Tibial nerve (tissue), 4 donors: Measurements from ENCODE around the gene GDPD5.

Experiments used
- CTCF ChIP-seq, 5 experiments: fragments of 200-600 bp in 3 of 5; fragments of 450-650 bp in 2 of 5; sonication (generic) in 3 of 5; IDR thresholded peaks; one replicate each; pipeline ENCODE4 v1.5.1; 2016 to 2019; ENCODE audit warnings: antibody characterized with exemption in 5 of 5, mild to moderate bottlenecking in 3 of 5, moderate library complexity in 2 of 5
- EP300 ChIP-seq, 2 donors: sonication (generic); formaldehyde crosslinking; IDR thresholded peaks; one replicate each; pipeline ENCODE4 v1.6.1; 2017; ENCODE audit warnings: antibody characterized with exemption in 2 of 2, mild to moderate bottlenecking in 1 of 2
- POLR2A ChIP-seq, 2 donors: fragments of 450-650 bp; IDR thresholded peaks; one replicate each; pipeline ENCODE4 v1.6.1; 2017; ENCODE audit warnings: antibody characterized with exemption in 2 of 2, mild to moderate bottlenecking in 2 of 2, moderate library complexity in 2 of 2

GRCh38 chr11:75567971-75568370 lies 42.2 kb upstream of the GDPD5 start:
- TF ChIP-seq POLR2A (IDR thresholded peaks at IDR 0.05): no peak
- no peak for TF ChIP-seq CTCF (IDR thresholded peaks at IDR 0.05)
- no peak for TF ChIP-seq EP300 (IDR thresholded peaks at IDR 0.05)
